ENCODE data around the gene UMODL1.

UMODL1 gene

GRCh38 chr21:42191696-42192595, 120.8 kb downstream of the UMODL1 start:
- H3K4me1 Mint-ChIP-seq, result peaks cover 68% of the 10 kb centered on the region
- no peak for DNase-seq
- H3K9me3 Mint-ChIP-seq, result no peaks in the 10 kb centered on the region
- H3K27ac Mint-ChIP-seq, result peak overlapping the region; percentile 10
- H3K36me3 Mint-ChIP-seq (ENCODE audit: low read depth), result no peaks in the 10 kb centered on the region
- no peaks in the 10 kb centered on the region for H3K27me3 Mint-ChIP-seq
- no peak for ATAC-seq
- no peak overlapping the region for H3K4me3 Mint-ChIP-seq

Measured in activated naive CD8-positive, alpha-beta T cell treated with anti-CD3 and anti-CD28 coated beads, Interleukin-2, amount 50 U/mL, for 24 hours (primary cell).